ENCODE measurements around the gene AZI2.

Gene AZI2

GRCh38 chr3:28286595-28286994, 62.0 kb downstream of the AZI2 start:
- Mint-ChIP-seq H3K9me3 (no peaks in the 10 kb centered on the region), H3K36me3 (peaks cover 5% of the 10 kb centered on the region), H3K27ac (no peak overlapping the region), H3K4me1 (peaks cover 38% of the 10 kb centered on the region), H3K4me3 (peak overlapping the region; percentile 34)
- DNase-seq (ENCODE audit: low spot score in 2 of 2) = no peak
- ATAC-seq = peak; percentile 77

GRCh38 chr3:28280781-28281180, 67.8 kb downstream of the AZI2 start:
- peaks cover 18% of the 10 kb centered on the region for H3K4me1 Mint-ChIP-seq
- peaks cover 9% of the 10 kb centered on the region for H3K36me3 Mint-ChIP-seq
- no peak overlapping the region for H3K4me3 Mint-ChIP-seq
- ATAC-seq (no peak), DNase-seq (ENCODE audit: low spot score in 2 of 2) (no peak)
- no peak overlapping the region for H3K27ac Mint-ChIP-seq
- no peaks in the 10 kb centered on the region for H3K9me3 Mint-ChIP-seq

GRCh38 chr3:28279770-28280169, 68.9 kb downstream of the AZI2 start:
- ATAC-seq = no peak
- H3K4me1 Mint-ChIP-seq = peaks cover 13% of the 10 kb centered on the region
- no peaks in the 10 kb centered on the region for H3K9me3 Mint-ChIP-seq
- peaks cover 16% of the 10 kb centered on the region for H3K36me3 Mint-ChIP-seq
- no peak overlapping the region for H3K4me3 Mint-ChIP-seq
- no peak overlapping the region for H3K27ac Mint-ChIP-seq
- DNase-seq (ENCODE audit: low spot score in 2 of 2) = no peak

- peaks cover 4% of the 10 kb centered on the region for H3K9me3 Mint-ChIP-seq
- no peak overlapping the region for H3K4me3 Mint-ChIP-seq
These were observed 69.7 kb downstream of the AZI2 start for GRCh38 chr3:28278918-28279317.

GRCh38 chr3:28273837-28274236, 74.8 kb downstream of the AZI2 start:
- no peak overlapping the region for H3K27ac Mint-ChIP-seq
- ATAC-seq (no peak), DNase-seq (ENCODE audit: low spot score in 2 of 2) (no peak)
- peaks cover 34% of the 10 kb centered on the region for H3K36me3 Mint-ChIP-seq
- H3K4me3 Mint-ChIP-seq = no peak overlapping the region
- H3K4me1 Mint-ChIP-seq = peaks cover 30% of the 10 kb centered on the region
- H3K9me3 Mint-ChIP-seq = peaks cover 21% of the 10 kb centered on the region

More at GRCh38 chr3:28278918-28279317, 69.7 kb downstream of the AZI2 start:
- ATAC-seq = no peak
- Mint-ChIP-seq H3K27ac (no peak overlapping the region), H3K36me3 (peaks cover 21% of the 10 kb centered on the region), H3K4me1 (peaks cover 18% of the 10 kb centered on the region)
- DNase-seq (ENCODE audit: low spot score in 2 of 2) = no peak

Data from stimulated activated effector memory CD8-positive, alpha-beta T cell treated with anti-CD3 and anti-CD28 coated beads, Interleukin-12 subunit alpha, Interleukin-12 subunit beta, amount 100 ng/mL, for 72 hours (primary cell).